GM08714 (cell line): ENCODE data around the gene CNTROB.

Experiments
- H3K4me3 ChIP-seq: fragments of 200-500 bp; sonication (Bioruptor generic); 2 replicates; pipeline ENCODE4 v1.5.1; 2014; ENCODE audit warnings: mild to moderate bottlenecking, low read length, inconsistent platforms
- ZNF274 ChIP-seq: IDR thresholded peaks from 2 replicates; pipeline ENCODE4 v1.6.1; 2012; ENCODE audit warnings: mild to moderate bottlenecking, low read depth, low read length

Gene CNTROB, protein sequence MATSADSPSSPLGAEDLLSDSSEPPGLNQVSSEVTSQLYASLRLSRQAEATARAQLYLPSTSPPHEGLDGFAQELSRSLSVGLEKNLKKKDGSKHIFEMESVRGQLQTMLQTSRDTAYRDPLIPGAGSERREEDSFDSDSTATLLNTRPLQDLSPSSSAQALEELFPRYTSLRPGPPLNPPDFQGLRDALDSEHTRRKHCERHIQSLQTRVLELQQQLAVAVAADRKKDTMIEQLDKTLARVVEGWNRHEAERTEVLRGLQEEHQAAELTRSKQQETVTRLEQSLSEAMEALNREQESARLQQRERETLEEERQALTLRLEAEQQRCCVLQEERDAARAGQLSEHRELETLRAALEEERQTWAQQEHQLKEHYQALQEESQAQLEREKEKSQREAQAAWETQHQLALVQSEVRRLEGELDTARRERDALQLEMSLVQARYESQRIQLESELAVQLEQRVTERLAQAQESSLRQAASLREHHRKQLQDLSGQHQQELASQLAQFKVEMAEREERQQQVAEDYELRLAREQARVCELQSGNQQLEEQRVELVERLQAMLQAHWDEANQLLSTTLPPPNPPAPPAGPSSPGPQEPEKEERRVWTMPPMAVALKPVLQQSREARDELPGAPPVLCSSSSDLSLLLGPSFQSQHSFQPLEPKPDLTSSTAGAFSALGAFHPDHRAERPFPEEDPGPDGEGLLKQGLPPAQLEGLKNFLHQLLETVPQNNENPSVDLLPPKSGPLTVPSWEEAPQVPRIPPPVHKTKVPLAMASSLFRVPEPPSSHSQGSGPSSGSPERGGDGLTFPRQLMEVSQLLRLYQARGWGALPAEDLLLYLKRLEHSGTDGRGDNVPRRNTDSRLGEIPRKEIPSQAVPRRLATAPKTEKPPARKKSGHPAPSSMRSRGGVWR

DNA sequence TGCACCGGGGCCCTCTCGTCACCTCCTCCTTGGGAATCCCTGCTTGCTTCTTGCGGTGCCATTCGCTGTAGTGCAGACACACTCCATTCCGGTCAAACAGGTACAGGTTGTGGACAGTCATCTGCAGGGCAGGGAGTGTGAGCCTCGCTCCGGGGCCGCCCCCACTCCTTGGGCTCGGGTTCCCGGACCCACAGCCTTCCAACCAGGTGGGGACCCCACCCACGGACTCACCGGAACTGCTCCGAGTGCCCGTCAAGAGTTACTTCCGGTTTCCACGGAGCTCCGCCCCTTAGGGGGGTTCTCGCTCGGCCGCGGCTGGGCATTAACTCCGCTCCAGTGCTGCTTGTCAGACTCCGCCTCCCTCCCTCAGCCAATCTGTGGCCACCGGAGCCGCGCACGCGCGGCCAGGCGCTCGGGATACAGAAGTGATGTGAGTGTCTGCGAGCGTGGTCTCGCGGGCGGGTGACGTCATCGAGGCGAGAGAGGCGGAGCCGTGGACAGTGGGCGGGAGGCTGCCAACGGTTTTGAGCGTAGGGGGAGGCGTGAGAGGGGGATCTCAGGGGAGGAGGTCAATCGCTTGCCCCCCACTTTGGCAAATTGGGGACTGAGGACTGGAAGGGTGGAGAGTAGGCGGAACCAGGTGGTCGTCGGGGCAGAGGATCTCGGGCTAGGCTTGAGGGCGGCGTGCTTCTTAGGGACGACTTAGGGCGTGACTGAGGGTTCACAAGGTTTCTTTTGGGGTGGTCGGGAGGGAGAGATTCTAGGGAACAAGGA lies at the start of gene CNTROB, which contains the start of gene TRAPPC1:
Gene CNTROB (plus strand): TSS at position 498 of the 774 bp plus-strand sequence. CDS start 874 bp downstream, outside the sequence.
Gene TRAPPC1 (minus strand): TSS at position 238 of the 774 bp plus-strand sequence. CDS start 117 bp downstream, at position 121.
- peak within 1 kb of the TSS; percentile 93 for H3K4me3 ChIP-seq
- no peak for TF ChIP-seq ZNF274

DNA sequence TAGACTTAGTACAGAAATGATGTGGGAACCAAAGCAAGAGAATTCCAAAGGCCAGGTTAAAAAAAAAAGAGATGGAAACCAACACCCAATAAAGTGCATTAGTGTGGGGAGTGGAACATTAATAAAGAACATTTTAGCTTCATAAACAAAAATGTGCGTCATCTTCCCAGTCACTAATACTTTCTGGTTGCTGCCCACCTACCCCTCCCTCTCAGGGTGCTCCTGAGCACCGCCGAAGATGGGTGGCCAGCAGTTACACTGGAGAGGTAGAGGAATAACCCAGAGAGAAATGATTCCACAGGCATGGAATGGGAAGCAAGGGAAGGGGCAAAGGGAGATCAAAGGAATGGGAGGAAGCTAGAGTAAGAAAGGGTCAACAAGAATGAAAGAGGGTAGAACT lies 49.4 kb upstream of the CNTROB start:
- peak overlapping the region; percentile 40; the same call in 1 of the 2 replicates for H3K4me3 ChIP-seq

GRCh38 chr17:7883781-7884386 lies 48.1 kb upstream of the CNTROB start:
- TF ChIP-seq ZNF274, result no peak
- peak overlapping the region; percentile 67 for H3K4me3 ChIP-seq

More for the DNA sequence above, 49.4 kb upstream of the CNTROB start:
- TF ChIP-seq ZNF274, result no peak

GRCh38 chr17:7884581-7885366 lies 47.2 kb upstream of the CNTROB start:
- TF ChIP-seq ZNF274, result no peak
- peak overlapping the region; percentile 85; the same call in 1 of the 2 replicates for H3K4me3 ChIP-seq

- H3K4me3 ChIP-seq, result peak overlapping the region; percentile 85
- TF ChIP-seq ZNF274, result no peak
These were observed 46.4 kb upstream of the CNTROB start for GRCh38 chr17:7885367-7886226.

DNA sequence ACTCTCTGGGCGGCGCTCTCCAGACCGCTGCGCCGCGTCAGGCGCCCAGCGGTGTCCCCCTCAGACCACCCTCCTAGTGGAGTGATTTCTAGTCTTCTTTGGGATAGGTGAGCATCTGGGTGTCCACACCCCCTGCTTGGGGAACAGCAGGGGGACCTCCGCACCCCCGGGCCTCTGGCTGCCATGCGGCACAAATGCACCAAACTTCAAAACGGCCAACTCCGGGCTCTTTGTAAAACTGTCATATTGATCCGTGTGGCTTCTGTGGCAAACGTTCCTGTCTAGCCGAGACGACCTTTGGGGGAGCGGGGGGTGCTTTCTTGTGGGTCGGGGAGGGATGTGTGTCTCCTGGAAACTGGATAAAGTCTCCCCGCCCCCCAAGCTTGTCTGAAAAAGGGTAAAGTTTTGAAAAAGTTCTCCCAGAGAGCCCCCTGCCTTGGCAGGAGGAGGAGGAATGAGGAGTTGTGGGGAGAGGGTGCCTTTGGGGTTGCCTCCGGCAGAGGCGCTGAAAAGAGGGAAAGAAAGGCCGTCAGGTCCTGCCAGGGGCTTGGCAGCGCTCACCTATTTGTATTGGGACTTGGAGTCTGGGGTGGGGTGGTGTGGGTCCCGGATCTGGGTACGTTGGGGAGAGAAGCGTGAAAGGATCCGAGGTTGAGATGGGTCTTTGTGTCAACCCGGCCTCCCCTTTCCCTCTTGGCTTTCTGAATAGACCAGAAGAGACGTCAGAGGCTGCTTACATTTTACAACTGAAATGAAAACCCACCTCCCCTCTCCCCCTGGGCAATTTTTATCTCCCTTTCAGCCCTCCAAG lies 45.6 kb upstream of the CNTROB start:
- TF ChIP-seq ZNF274, result no peak
- peak overlapping the region; percentile 85 for H3K4me3 ChIP-seq

DNA sequence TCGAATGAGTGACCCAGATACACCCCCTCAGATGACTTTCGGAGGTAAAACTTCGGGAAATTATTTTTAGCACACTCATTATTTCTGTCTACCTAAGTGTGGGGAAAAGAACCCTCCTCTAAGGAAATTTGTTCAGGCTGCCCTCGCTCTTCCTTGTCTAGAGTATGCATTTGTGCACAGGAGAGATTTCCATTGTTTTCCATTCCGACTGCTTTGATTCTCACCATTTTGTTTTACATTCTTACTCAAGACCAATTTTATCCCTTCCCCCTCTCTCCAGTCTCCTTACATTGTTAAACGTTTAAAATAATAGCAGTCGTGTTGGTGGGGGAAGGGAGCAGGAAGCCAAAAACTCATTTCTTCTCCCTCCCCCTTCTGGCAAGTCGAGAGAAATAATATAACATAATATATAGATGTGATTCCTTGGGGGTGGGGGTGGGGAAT lies 44.9 kb upstream of the CNTROB start:
- peak overlapping the region; percentile 85 for H3K4me3 ChIP-seq
- no peak for TF ChIP-seq ZNF274

DNA sequence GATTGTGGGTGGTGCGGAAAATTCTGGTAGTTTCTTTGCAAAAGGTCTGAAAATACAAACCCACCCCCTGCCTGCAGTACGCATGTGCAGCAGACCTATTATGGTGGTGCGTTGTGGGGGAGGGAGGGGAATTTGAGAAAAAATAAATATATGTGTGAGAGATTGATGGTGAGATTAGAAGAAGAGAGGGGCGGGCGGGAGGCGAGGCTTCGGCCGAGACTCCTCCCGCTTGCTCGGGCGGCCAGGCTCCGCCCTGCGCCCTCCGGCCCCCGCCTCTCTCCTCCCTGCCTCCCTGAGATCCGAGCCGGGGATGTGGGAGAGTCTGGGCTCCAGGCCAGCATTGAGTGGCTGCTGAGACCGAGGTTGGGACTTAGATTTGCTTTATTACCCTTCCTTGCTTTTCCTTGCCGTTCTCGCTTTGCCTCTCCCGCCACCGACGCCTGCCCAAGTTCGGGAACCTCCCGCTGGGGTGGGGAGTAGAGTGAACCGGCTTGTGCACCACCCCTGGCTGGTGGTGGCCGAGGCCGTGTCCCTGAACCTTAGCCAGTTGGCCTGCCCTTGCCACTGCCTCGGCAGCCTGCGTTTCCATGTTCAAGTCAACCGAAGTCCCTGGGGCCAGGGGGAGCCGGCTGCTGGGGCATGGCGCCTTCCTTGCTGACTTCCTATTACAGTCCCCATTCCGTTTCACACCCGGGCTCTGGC lies 44.4 kb upstream of the CNTROB start:
- no peak for TF ChIP-seq ZNF274

DNA sequence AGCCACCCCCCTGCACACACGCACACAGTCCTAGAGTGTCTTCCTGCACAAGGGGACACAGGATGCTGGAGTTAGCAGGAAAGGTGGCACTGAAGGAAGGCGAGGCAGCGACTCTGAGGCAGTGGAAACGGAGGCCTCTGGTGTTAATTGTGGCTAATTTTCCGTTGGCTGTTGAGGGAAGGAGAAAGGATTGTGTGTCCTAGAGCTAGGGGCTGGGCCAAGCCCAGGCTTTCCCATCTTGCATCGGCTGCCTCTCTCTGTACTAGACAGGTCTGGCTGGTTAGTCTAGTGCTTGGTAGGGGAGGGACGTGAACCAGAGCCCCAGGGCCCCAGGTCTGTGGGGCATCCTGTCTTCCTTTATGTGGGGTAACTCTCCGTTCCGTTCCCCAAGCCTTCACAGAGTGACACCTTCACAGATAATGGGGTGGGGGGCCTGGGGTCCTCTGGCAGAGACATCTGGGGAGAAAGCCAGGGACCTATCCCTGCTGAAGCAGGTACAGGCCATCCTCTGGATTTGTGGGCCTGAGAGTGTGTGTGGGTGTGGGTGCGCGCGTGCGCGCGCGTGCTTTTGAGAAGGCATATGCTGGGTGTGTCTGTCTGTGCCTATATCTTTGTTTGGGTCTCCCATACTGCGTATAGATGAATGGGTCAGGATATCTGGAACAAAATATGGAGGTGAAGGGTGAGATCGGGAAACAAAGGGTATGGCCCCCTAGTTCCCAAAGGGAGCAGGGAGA lies 43.7 kb upstream of the CNTROB start, which contains the start of gene CHD3:
Gene CHD3 (plus strand): TSS at position 606 of the 737 bp plus-strand sequence. CDS start 212 bp downstream, outside the sequence.
- peak within 1 kb of the TSS; percentile 85; the same call in 1 of the 2 replicates for H3K4me3 ChIP-seq
- no peak for TF ChIP-seq ZNF274

More for the DNA sequence above, 44.4 kb upstream of the CNTROB start:
- peak overlapping the region; percentile 85 for H3K4me3 ChIP-seq
